GM19035 (cell line): ENCODE results near the gene ISG15.
"Not testable (repeated sequence)": the region's sequence is repeated elsewhere in the genome, so short reads cannot be mapped to it uniquely, and the experiment has no call there.

Source experiments
- ATAC-seq: cut with Tn5 transposase; IDR thresholded peaks from one replicate; pipeline ENCODE4 v1.9.1; 2021; ENCODE audit not compliant: unreplicated experiment

ISG15 gene

DNA sequence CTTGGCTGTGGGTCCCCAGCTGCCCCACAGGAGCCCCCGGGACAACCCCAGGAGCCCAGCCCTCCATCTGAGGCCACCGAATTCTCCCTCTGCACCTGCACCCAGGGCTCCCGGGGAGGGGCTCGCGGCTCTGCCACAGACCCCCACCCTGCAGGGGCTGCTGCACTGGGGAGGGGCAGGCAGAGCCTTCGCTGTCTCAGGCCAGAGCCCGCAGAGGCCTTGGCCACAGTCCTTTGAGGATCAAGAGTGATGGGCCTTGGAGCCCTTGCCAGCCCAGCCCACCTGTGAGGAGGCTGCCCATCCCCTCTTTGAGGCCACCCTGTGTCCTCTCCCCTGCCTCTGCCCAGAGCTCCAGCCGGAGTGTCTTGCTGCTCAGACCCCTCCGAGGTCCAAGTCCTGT, 37.9 kb upstream of the ISG15 start:
- ATAC-seq = no peak

DNA sequence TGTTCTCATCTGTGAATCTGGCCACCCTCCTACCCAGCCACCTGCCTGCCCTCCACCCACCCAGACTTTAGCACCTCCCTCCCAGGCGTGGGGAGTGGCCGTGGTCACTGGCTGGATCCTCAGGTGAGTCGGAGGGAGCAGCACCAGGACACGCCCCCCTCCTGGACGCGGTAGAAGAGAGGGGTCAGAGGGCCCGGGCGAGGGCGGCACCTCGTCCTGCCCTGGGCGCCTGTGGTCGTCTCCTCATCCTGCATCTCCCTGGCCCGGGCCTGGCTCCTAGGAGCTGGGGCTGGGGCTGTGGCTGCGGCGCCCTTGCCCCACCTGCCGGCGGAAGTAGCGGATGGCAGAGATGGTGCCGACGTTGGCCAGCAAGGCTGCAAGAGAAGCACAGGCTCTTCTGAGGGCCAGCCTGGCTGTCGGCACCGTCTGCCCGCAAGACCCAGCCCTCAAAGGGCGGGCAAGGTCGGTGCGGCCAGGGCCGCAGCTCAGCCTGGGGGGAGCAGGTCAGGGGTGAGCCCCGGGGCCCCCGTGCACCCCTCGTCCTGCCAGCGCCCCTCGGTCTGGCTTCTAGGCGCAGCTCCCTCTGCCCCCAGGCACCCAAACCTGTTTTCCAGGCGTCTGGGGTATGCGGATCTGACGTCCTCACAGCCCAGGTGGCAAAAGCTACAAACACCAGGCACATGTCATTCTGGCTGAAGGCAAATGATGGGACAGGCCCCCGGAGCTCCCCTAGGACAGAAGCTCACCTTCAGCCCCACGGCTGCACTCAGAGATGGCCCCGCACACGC, 37.2 kb upstream of the ISG15 start:
- ATAC-seq = peak; percentile 55

DNA sequence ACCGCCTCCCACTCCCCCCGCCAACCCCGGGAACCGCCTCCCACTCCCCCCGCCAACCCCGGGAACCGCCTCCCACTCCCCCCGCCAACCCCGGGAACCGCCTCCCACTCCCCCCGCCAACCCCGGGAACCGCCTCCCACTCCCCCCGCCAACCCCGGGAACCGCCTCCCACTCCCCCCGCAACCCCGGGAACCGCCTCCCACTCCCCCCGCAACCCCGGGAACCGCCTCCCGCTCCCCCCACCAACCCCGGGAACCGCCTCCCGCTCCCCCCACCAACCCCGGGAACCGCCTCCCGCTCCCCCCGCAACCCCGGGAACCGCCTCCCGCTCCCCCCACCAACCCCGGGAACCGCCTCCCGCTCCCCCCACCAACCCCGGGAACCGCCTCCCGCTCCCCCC, 36.5 kb upstream of the ISG15 start:
- ATAC-seq = not testable (repeated sequence)

DNA sequence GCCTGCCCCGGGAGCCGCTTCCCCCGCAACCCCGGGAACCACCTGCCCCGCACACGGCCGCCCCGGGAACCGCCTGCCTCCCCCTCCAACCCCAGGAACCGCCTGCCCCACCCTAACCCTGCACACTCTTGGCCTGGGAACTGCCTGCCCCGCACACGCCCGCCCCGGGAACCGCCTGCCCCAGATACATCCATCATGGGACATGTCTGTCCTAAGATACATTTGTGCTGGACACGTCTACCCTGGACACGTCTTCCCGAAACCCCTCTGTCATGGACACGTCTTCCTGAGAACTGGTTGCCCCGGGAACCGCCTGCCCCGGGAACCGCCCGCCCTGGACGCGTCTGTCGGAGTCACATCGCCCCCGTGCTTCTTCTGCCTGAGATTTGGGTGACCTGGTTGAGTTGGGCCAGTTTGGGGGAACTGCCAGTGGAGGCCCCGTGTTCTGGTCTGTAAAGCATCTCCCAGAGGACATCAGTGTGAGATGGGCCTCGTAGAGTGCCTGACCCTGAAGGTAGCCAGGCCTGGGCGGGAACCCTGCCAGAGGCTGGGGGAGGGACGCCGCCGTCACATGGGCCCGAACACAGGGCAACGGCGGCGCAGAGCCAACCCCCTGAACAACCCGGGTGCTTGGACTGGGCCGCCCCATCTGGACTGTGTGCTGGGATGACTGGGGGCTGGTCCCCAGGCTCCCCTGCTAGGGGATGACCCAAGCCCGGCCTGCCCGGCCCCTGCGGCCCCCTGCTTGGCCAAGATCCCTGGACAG, 35.0 kb upstream of the ISG15 start:
- no peak for ATAC-seq

DNA sequence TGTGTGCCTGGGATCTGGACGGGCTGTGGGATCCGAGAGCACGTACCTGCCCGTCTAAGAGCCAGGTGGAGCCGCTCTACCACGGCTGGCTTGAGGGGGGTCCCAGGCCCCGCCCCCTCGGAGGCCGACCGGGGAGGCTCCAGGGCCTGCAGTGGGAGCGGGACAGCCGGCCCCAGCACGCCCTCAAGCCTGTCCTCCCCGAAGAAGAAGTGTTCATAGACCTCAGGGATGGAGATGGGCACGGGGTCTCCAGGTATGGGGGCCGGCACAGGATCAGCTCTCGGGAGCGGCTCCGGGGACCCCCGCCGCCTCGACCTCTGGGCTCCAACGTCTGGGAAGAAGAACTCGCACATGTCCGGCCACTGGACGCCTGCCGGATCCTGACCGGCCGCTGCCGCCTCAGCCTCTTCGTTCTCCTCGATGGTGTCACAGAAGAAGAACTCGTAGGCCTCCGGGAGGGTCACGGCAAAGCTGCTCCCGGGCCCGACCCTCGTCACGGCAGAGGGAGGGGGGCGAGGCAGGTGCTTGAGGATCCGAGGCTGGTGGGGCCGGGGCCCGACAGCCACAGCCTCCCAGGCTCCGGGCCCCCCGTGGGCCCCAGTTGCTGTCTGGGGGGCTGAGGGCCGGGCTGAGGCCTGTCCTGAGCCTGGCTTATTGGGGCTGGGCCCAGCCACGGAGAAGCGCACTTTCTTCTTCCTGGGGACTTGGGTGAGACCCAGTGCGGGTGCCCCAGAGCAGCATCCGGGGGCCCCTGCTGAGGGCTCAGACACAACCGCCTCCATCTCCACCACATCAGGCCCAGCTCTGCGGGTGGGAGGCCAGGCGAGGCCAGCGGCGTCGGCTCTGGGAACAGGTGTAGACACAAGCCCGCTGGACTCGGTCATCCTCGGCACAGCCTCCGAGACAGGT, 34.2 kb upstream of the ISG15 start:
- no peak for ATAC-seq

DNA sequence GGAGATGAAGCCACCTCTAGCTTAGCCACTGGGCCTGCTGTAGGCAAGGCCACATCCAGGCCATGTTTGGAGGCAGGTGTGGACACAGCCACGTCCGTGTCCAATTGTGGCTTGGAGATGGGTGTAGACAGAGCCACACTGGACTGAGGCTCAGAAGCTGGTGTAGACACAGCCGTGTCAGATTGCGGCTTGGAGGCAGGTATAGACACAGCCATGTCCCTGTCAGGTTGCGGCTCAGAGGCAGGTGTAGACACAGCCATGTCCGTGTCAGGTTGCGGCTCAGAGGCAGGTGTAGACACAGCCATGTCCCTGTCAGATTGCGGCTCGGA, 33.6 kb upstream of the ISG15 start:
- ATAC-seq = no peak

DNA sequence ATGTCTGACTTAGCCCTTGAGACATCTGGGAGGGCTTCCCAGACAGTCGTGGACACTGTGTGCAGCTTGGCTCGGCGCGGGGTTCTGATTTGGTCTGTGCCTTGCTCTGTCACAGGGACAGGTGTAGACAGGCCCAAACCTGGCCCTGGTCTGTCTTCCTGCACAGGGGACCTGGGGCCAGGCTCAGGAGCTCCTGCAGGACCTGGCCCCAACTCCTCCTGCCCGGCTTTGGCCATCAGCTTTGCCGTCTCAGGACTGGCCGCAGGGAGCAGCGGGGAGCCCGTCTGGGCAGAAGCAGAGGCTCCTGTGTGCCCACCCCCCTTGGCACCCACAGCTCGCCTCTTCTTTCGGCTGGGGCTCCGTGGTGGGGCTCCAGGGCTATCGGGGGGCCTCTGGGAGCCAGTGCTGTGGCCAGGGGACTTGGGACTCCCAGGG, 33.1 kb upstream of the ISG15 start:
- no peak for ATAC-seq

DNA sequence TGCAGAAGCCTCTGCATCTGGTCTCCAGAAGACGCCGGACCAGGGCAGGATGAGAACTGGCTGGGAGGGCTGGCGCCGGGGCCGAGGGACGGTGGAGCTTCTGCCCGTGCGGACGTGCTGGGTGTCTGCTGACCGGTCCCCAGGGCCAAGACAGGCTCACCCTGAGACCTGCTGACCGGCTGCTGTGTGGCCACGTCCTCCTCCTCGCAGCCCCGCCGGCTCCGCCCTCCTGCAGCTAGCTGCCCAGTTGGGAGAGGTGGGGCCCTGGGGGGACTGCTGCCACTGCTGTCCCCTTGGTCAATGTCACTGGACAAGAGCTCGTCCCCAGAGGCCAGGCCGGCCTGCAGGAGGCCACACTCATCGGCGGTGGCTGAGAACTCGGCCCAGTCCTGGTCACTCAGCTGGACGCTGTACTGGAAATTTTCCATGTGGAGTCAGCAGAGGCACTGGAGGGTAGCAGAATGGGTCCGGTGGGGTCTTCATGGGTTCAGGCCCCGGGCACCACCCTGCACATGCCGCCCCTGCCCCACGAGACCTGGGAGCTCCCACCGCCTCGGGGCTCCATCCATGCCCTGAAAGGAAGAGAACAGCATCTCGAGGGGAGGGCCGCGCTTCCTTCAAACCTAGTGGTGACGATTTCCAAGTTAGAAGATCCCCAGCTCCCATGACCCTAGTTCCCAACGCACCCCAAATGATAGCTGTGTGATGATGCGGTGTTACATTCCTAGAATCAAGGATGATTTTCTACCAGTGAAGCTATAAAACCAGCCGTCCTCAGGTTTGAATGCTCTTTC, 32.5 kb upstream of the ISG15 start:
- no peak for ATAC-seq

DNA sequence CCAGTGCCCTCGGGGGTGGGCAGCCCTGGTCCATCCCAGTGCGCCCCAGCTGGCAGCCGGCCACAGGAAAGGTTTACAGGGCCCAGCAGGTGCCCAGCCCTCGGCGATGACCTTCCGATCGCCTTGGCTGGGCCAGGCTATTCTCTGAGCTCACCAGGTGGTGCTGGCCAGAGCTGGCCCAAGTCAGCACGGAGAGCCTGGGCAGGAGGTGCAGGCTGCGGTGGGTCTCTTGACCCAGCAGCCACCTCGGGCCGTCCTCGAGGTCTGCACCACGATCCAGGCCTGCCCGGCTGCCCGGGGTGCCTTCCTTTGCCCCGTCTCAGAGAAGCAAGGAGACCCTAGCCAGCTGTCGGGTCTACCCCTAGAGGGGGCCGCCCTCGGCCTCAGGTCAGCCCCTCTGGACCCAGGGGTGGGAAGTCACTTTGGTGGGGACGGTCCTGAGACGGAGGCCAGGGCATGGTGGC, 31.8 kb upstream of the ISG15 start:
- ATAC-seq = no peak

DNA sequence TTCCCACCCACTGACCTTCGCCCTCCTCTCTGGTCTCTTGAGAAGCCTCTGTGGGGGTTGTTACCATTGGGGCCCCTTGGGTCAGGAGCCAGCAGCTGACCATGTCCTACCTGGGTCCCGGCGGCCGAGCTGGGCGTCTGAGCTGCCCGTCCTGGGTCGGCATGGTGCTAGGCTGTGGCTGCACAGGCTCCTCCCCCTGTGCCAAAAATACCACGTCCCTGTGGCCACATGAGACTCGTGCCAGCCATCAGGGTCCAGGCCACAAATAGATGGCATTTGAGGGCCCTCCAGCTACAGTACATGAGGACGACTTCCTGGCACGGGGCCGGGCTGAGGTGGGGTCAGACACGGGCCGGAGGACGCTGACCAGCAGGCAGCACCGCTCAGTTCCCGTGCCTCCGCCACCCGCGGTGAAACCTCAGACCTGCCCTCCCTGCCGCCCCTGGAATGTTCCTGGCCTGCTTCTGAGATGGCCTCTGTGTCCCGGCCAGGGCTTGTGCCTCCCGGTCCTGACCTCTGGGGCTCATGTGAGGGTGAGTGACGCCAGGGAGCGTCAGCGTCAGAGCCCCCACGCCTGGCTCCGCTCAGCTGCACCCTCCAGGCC, 31.2 kb upstream of the ISG15 start, which contains the start of gene PERM1:
PERM1 (minus strand) TSS at position 139 of the 604 bp plus-strand sequence. CDS start 1,064 bp downstream, outside the sequence.
- ATAC-seq = no peak

DNA sequence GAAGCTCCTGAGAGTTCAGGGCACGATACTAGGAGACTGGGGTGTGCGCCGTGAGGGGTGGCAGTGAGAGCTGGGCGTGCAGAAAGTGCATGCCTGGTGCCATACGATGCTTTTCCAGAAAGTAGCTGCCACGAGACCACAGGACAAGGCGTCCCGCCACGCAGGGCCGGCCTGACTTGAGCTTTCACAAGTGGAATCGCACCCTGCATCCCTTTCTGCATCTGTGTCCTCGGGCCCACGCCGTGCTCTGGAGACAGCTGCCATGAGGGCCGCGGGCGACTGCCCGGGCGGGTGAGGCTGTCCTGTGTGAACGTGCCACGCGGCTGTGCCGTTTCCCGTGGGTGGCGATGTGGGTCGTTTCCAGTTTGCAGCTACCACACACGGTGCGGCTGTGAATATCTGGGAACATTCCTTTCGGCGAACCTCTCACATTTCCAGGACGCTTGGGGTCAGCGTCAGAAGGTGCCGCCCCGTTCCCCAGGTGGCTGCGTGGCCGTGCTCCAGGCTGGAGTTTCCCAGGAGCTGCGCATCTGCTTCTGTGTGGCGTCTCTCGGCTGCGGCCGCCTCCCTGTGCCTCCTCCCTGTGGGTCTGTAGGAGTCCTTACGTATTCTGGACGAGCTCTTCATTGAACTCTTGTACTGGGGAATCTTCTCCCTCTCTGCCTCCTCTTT, 30.4 kb upstream of the ISG15 start:
- ATAC-seq = no peak

DNA sequence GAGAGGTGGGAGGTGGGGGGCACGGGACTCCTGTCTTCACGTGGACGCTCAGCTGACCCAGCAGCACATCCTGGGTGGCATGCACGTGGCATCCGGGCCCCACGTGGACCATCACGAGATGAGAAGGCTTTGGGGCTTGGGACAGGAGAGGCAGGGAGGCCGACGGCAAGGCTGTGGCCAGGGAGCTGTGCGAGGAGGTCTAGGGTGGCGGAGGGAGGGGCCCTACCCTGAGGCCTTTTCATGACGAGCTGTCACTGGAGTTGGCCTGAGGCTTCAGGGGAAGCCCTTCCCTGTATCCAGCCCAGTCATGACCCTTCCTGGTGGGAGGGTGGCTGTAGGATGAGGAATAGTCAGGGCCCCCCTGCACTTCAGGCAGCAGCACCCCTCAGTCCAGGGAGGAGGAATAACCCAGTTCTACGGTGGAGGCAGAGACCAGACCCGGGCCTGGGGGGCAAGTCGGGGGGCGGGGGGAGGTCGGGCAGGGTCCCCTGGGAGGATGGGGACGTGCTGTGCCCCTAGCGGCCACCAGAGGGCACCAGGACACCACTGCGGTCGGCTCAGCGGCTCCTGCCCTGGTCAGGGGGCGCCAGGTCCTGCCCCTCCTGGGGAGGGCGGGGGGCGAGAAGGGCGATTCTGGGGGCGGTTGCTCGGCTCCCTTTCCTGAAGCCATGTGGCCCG, 29.4 kb upstream of the ISG15 start:
- no peak for ATAC-seq

DNA sequence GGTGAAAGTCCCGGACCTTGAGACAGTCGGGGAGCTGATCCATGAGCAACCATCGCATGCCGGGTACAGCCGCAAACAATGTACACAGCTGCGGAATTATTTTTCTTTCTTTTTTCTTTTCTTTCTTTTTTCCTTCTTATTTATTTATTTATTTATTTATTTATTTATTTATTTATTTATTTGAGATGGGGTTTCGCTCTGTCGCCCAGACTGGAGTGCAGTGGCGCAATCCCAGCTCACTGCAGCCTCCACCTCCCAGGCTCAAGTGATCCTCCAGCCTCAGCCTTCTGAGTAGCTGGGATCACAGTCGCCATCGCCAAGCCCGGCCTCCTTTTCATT, 28.9 kb upstream of the ISG15 start:
- no peak for ATAC-seq

DNA sequence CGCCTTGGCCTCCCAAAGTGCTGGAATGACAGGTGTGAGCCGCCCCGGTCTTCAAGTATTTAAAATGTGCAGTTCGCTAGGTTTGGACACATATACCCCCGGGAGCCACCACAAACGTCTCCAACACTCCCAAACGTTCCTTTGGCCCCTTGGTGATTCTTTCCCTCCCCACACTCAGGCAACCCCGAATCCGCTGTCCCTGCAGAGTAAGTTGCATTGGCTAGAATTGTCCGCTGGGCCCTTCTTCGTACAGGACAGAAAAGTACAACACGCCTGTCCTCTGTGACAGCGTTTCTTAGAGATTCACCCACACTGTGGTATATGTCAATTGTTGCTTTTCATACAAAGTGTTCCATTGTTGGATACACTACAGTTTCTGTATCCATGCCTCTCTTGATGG, 28.2 kb upstream of the ISG15 start:
- ATAC-seq = no peak

DNA sequence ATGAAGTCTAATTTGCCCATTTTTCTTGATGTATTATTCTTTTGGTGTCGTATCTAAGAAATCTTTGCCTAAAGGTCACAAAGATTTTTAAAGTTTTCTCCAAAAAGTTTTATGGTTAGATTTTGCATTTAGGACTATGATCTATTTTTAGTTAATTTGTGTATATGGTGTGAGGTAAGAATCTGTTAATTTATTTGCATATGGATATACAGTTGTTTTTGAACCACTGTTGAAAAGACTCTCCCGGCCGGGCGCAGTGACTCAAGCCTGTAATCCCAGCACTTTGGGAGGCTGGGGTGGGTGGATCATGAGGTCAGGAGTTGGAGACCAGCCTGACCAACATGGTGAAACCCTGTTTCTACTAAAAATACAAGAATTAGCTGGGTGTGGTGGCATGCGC, 25.2 kb upstream of the ISG15 start:
- not testable (repeated sequence) for ATAC-seq

DNA sequence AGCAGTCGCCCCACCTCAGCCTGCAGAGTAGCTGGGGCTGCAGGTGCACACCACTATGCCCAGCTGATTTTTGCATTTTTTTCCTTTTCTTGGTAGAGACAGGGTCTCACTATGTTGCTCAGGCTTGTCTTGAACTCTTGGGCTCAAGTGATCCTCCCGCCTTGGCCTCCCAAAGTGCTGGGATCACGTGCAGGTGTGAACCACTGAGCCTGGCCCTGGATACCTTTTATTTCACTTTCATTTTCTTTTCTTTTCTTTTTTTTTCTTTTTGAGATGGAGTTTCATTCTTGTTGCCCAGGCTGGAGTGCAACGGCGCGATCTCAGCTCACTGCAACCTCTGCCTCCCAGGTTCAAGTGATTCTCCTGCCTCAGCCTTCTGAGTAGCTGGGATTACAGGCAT, 22.0 kb upstream of the ISG15 start:
- ATAC-seq = not testable (repeated sequence)

DNA sequence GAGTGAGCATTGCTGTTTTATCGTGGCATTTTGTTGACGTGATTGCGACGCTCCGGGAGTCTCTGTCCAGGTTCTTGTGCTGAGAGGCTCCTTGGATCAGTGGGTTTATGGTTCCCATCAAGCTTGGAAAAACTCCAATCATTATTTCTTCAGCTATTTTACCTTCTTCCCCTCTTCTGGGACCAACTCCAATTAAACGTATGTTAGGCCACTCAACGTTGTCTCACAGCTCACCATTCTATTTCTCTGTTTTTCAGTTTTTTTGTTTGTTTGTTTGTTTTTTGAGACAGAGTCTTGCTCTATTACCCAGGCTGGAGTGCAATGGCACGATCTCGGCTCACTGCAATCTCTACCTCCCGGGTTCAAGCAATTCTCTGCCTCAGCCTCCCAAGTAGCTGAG, 21.4 kb upstream of the ISG15 start:
- no peak for ATAC-seq

DNA sequence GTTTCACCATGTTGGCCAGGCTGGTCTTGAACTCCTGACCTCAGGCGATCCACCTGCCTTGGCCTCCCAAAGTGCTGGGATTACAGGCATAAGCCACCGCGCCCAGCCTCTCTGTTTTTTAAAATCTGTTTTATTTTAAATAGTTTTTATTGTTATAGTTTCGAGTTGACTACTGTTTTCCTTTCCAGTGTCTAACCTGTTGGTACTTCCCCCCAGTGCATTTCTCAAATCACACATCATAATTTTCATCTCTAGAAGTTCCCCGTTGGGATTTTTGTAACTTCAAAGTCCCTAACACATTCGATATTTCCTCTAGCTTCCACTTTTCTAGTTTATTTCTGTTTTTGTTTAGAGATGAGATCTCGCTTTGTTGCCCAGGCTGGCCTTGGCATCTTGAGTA, 20.9 kb upstream of the ISG15 start:
- ATAC-seq = no peak

DNA sequence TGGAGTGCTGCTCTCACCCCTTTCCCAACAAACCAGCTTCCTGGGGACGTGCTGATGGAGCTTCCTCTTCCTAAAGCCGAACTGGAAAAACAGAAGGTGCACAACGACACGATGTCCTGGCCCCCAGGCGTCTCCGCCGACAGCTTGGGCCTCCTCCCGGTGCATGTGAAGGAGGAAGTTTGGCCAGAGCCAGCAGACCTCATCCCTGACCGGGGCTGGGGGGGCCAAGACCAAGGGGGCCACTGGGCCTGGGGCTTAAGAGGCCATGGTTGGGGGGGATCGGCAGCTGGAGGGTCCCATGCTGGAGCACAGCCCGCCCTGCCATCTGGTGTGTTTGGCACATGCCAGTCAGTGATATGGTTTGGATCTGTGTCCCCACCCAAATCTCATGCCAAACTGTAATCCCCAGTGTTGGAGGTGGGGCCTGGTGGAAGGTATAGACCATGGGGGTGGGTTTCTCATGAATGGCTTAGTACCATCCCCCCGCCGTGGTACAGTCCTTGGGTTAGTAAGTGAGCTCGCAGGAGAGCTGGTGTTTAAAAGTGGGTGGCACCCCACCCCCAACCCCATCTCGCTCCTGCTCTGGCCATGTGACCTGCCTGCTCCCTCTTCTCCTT, 19.8 kb upstream of the ISG15 start:
- no peak for ATAC-seq
